Prostate gland (tissue), 2 donors: ENCODE data around the gene FAM161A.

Experiments
- POLR2AphosphoS5 ChIP-seq: sonication (generic); formaldehyde crosslinking; IDR thresholded peaks from one replicate; pipeline ENCODE4 v1.6.1; 2017; ENCODE audit warnings: antibody characterized with exemption
- TF ChIP-seq, protein P1 (sequence below), 4 experiments: fragments of 200-600 bp in 2 of 4; fragments of 450-650 bp in 2 of 4; sonication (generic) in 2 of 4; IDR thresholded peaks; 1 replicate in 3 of 4; 2 replicates in 1 of 4; pipeline ENCODE4 v1.5.1; 2016 to 2019; ENCODE audit warnings: antibody characterized with exemption in 4 of 4, mild to moderate bottlenecking in 2 of 4, moderate library complexity in 2 of 4

DNA sequence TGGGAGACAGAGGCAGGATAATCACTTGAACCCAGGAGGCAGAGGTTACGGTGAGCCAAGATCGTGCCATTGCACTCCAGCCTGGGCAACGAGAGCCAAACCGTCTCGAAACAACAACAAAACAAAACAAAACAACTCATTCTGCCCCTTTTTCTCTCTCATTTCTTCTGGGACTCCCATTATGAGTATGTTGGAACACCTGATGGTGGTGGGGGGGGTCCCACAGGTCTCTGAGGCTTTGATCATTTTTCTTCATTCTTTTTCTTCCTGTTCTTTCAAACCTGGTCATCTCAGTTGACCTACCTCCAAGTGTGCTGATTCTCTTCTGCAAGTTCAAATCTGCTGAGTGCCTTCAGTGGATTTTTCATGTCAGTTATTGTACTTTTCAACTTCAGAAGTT, 8.2 kb upstream of the FAM161A start:
- TF ChIP-seq POLR2AphosphoS5 = no peak
- TF ChIP-seq, protein P1, sequence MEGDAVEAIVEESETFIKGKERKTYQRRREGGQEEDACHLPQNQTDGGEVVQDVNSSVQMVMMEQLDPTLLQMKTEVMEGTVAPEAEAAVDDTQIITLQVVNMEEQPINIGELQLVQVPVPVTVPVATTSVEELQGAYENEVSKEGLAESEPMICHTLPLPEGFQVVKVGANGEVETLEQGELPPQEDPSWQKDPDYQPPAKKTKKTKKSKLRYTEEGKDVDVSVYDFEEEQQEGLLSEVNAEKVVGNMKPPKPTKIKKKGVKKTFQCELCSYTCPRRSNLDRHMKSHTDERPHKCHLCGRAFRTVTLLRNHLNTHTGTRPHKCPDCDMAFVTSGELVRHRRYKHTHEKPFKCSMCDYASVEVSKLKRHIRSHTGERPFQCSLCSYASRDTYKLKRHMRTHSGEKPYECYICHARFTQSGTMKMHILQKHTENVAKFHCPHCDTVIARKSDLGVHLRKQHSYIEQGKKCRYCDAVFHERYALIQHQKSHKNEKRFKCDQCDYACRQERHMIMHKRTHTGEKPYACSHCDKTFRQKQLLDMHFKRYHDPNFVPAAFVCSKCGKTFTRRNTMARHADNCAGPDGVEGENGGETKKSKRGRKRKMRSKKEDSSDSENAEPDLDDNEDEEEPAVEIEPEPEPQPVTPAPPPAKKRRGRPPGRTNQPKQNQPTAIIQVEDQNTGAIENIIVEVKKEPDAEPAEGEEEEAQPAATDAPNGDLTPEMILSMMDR (IDR thresholded peaks at IDR 0.05) = no peak
